Tibial nerve (tissue), 4 donors: ENCODE data around the gene EPB41L4B.

Experiments
- CTCF ChIP-seq, 5 experiments: fragments of 200-600 bp in 3 of 5; fragments of 450-650 bp in 2 of 5; sonication (generic) in 3 of 5; IDR thresholded peaks; one replicate each; pipeline ENCODE4 v1.5.1; 2016 to 2019; ENCODE audit warnings: antibody characterized with exemption in 5 of 5, mild to moderate bottlenecking in 3 of 5, moderate library complexity in 2 of 5
- EP300 ChIP-seq, 2 donors: sonication (generic); formaldehyde crosslinking; IDR thresholded peaks; one replicate each; pipeline ENCODE4 v1.6.1; 2017; ENCODE audit warnings: antibody characterized with exemption in 2 of 2, mild to moderate bottlenecking in 1 of 2
- POLR2A ChIP-seq, 2 donors: fragments of 450-650 bp; IDR thresholded peaks; one replicate each; pipeline ENCODE4 v1.6.1; 2017; ENCODE audit warnings: antibody characterized with exemption in 2 of 2, mild to moderate bottlenecking in 2 of 2, moderate library complexity in 2 of 2

GRCh38 chr9:109317979-109318741 lies 2.7 kb downstream of the EPB41L4B start:
- TF ChIP-seq POLR2A (IDR thresholded peaks at IDR 0.05) (no peak), CTCF (IDR thresholded peaks at IDR 0.05) (no peak), EP300 (IDR thresholded peaks at IDR 0.05) (no peak)
